Activated CD4-positive, alpha-beta T cell treated with anti-CD3 and anti-CD28 coated beads for 24 hours (primary cell): ENCODE data around the gene STARD13.
"Not testable (repeated sequence)": the region's sequence is repeated elsewhere in the genome, so short reads cannot be mapped to it uniquely, and the experiment has no call there.

Experiments
- DNase-seq, 2 donors: peaks; one replicate each; pipeline ENCODE4 v3.0.0-alpha.2; 2020; ENCODE audit warnings: low read depth in 2 of 2

The STARD13 gene

GRCh38 chr13:33257841-33258807 is 27.4 kb downstream of the STARD13 start:
- DNase-seq: no peak

GRCh38 chr13:33256148-33256840 is 29.3 kb downstream of the STARD13 start:
- DNase-seq: no peak

GRCh38 chr13:33252135-33252534 is 33.4 kb downstream of the STARD13 start:
- DNase-seq: no peak

- DNase-seq: no peak
These were observed 34.4 kb downstream of the STARD13 start for GRCh38 chr13:33251131-33251661.

GRCh38 chr13:33250609-33251008 is 34.9 kb downstream of the STARD13 start:
- DNase-seq: no peak

- DNase-seq: no peak
These were observed 35.7 kb downstream of the STARD13 start for GRCh38 chr13:33249894-33250293.

- DNase-seq: no peak
These were observed 36.5 kb downstream of the STARD13 start for GRCh38 chr13:33249066-33249465.

GRCh38 chr13:33245505-33246158 is 39.9 kb downstream of the STARD13 start:
- no peak for DNase-seq

GRCh38 chr13:33244907-33245287 is 40.7 kb downstream of the STARD13 start:
- no peak for DNase-seq

GRCh38 chr13:33244210-33244906 is 41.2 kb downstream of the STARD13 start:
- DNase-seq: no peak

- DNase-seq: no peak
These were observed 42.5 kb downstream of the STARD13 start for GRCh38 chr13:33242984-33243617.

- DNase-seq: not testable (repeated sequence)
These were observed 43.2 kb downstream of the STARD13 start for GRCh38 chr13:33242372-33242771.

- DNase-seq: no peak
These were observed 49.5 kb downstream of the STARD13 start for GRCh38 chr13:33236021-33236420.

GRCh38 chr13:33235564-33235963 is 50.0 kb downstream of the STARD13 start:
- no peak for DNase-seq

- DNase-seq: no peak
These were observed 50.5 kb downstream of the STARD13 start for GRCh38 chr13:33235078-33235477.

- no peak for DNase-seq
These were observed 52.0 kb downstream of the STARD13 start for GRCh38 chr13:33233547-33233946.

GRCh38 chr13:33232883-33233282 is 52.7 kb downstream of the STARD13 start:
- DNase-seq: no peak

- no peak for DNase-seq
These were observed 54.2 kb downstream of the STARD13 start for GRCh38 chr13:33231339-33231738.

- DNase-seq: no peak
These were observed 55.2 kb downstream of the STARD13 start for GRCh38 chr13:33230178-33230881.

- DNase-seq: no peak
These were observed 55.9 kb downstream of the STARD13 start for GRCh38 chr13:33229446-33230177.
